Kidney epithelial cell (primary cell): Measurements from ENCODE around the gene UROC1. TPM values are rescaled to one million over a fixed set of nuclear protein-coding genes. Genes with fewer than 3 reads are reported as not detected.

Experiments used
- DNase-seq: peaks from one replicate; pipeline ENCODE4 v3.0.0-alpha.2; 2010; ENCODE audit warnings: low read depth
- H3K27me3 ChIP-seq: 2 replicates; pipeline ENCODE4 v1.6.0; 2011; ENCODE audit warnings: low read length; ENCODE audit not compliant: control insufficient read depth, insufficient read depth
- H3K36me3 ChIP-seq: 2 replicates; pipeline ENCODE4 v1.5.1; 2011; ENCODE audit warnings: low read length; ENCODE audit not compliant: control insufficient read depth, insufficient read depth
- H3K4me3 ChIP-seq: 2 replicates; pipeline ENCODE4 v1.5.1; 2011; ENCODE audit warnings: low read depth, mild to moderate bottlenecking, control low read depth, low read length
- total RNA-seq: library from RNA; depleted of rRNA; stranded (reverse); fragments of >200 nt; gene quantifications from 2 replicates; pipeline ENCODE4 v1.2.3, GENCODE V29; 2015
- TF ChIP-seq, protein P1 (sequence below): IDR thresholded peaks from 2 replicates; pipeline ENCODE4 v1.5.1; 2011; ENCODE audit warnings: mild to moderate bottlenecking, moderate library complexity, low read length, control low read depth, inconsistent platforms; ENCODE audit not compliant: insufficient read depth, poor library complexity, severe bottlenecking

UROC1 gene
- total RNA-seq, 1 donor from 2014 or later: not detected

DNA sequence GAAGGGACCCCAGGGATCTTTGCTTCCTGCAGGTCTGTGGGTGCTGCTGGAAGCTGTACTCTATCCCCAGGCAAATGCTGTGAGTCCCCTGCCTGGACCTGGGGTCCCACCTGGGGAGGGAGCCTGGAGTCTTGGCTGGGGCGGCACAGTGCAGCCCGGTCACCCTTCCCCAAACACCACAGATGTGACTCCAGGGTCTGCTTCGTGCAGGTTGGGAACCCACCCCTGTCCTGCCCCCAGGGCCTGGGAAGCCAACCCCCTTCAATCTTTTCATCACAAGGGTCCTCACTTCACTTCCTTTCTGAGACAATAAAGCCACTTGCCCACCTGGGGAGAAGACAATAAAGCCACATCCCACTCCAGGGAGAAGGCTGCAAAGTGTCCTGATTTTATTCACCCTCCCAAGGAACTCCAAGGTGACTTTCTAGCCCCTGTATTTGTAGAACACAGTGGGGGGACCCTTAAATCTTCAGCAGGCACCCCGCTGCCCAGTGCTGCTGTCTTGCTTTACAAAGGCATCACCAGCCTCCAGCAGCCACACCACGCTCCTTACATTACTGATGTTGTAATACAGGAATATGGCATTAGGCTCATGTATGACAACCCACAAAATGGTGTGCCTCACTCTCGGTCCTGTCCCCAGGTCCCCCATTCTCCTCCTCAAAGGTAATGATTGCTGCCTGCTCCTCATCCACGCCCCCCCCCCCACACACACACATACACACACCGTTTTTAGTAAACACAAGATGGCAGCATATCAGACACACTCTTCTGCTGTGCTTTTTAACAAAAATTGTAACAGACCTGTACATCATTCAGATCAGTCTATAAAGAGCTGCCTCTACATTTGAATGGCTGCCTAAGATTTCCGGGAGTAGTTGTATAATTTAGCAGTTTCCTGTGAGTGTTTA, 31.2 kb upstream of the UROC1 start:
- H3K4me3 ChIP-seq: no peak overlapping the region
- H3K36me3 ChIP-seq: no peaks in the 10 kb centered on the region
- no peak for DNase-seq
- TF ChIP-seq, protein P1, sequence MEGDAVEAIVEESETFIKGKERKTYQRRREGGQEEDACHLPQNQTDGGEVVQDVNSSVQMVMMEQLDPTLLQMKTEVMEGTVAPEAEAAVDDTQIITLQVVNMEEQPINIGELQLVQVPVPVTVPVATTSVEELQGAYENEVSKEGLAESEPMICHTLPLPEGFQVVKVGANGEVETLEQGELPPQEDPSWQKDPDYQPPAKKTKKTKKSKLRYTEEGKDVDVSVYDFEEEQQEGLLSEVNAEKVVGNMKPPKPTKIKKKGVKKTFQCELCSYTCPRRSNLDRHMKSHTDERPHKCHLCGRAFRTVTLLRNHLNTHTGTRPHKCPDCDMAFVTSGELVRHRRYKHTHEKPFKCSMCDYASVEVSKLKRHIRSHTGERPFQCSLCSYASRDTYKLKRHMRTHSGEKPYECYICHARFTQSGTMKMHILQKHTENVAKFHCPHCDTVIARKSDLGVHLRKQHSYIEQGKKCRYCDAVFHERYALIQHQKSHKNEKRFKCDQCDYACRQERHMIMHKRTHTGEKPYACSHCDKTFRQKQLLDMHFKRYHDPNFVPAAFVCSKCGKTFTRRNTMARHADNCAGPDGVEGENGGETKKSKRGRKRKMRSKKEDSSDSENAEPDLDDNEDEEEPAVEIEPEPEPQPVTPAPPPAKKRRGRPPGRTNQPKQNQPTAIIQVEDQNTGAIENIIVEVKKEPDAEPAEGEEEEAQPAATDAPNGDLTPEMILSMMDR: no peak
- peaks cover 29% of the 10 kb centered on the region for H3K27me3 ChIP-seq

DNA sequence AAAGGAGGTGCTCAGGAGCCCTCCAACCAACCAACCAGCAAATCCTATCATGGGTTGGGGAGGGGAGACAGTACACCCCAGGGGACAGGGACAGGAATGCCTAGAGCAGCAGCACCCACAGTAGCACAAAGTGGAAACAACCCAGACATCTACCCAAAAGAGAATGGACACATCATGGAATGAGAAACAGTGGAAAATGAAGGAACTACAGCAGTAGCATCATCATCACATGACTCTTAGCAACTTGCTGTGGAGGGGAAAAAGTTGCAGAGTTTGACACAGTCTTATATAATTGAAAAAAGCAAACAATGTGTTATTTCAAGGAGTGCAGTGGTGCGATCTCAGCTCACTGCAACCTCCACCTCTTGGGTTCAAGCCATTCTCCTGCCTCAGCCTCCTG, 30.1 kb upstream of the UROC1 start:
- H3K36me3 ChIP-seq: no peaks in the 10 kb centered on the region
- TF ChIP-seq, protein P1: no peak
- no peak for DNase-seq
- no peak overlapping the region for H3K4me3 ChIP-seq
- H3K27me3 ChIP-seq: peaks cover 29% of the 10 kb centered on the region

DNA sequence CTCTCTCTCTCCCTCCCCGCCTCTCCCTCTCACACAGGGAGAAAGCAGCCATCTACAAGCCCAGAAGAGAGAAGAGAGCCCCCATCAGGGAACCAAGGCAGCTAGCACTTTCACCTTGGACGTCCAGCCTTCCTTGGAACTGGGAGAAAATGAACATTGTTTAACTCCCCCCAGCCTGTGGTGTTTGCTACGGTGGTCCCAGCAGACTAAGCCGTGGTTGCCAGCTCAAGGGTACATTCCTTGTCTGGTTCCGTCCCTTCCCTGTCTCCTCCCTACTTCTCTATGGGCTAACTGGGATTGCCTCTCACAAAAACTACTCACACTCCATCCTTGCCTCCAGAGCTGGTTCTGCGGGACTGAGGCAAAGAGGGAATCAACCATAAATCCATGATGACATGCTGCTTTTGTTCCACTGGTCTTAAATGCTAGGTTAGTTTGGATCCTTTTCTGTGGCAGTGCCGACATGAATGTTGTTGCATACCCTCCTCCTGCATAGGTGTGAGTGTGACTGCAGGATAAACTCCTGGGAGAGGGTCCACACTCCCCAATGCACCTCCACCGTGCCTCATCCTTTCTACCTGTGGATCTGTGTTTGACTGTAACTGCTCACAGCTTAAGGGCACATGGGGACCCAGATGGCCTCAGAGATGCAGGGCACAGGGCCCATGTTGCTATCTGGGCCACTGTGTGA, 29.1 kb upstream of the UROC1 start:
- no peak for DNase-seq
- TF ChIP-seq, protein P1: no peak
- no peak overlapping the region for H3K4me3 ChIP-seq
- H3K36me3 ChIP-seq: no peaks in the 10 kb centered on the region
- peaks cover 35% of the 10 kb centered on the region for H3K27me3 ChIP-seq

DNA sequence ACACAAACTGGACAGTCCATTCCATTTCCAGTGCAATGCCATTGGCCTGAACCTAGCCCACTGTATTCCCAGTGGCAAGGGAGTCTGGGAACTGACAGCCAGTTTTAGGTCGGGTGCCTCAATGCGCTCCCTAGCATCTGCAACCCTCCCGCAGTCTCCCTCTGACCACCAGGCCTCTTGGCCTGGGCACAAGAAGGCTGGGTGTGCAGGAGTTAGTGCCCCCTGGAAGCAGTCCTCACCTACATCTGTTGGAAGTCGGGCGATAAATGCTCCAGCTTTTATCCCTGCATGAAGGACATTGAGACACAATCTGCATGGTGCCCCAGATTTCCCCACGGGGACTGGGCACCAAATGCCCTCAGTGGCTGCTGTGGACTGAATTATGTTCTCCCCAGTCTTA, 28.4 kb upstream of the UROC1 start:
- H3K4me3 ChIP-seq: no peak overlapping the region
- DNase-seq: no peak
- H3K36me3 ChIP-seq: no peaks in the 10 kb centered on the region
- TF ChIP-seq, protein P1: no peak
- peaks cover 39% of the 10 kb centered on the region for H3K27me3 ChIP-seq

DNA sequence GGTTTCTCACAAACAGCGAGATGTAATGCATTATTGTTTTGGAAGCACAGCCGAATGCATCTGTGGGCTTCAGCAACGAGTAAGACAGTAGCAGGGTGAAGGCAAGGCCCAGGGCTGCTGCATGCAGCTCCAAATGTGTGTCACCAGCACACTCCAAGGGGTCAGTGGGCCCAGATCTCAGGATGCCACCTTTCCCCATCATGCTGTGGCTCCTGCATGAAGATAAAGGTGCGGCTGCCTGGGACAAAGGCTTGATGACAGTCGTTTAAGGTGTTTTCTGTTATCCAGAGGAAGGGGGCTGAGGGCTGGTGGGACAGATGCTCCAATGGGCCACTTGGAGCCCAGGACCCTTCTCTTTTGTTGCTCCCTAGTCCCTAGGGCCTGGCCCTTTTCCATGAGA, 28.0 kb upstream of the UROC1 start:
- no peak for DNase-seq
- Histone ChIP-seq H3K36me3 (no peaks in the 10 kb centered on the region), H3K4me3 (no peak overlapping the region), H3K27me3 (peaks cover 38% of the 10 kb centered on the region)
- TF ChIP-seq, protein P1: no peak
